Kidney capillary endothelial cell (primary cell): Measurements from ENCODE around the gene LRP1.
"Not testable (repeated sequence)": the region's sequence is repeated elsewhere in the genome, so short reads cannot be mapped to it uniquely, and the experiment has no call there.

Source experiments
- DNase-seq: peaks from one replicate; pipeline ENCODE4 v3.0.0-alpha.2; 2018; ENCODE audit warnings: low spot score

The LRP1 gene

GRCh38 chr12:57112492-57113294, 15.6 kb upstream of the LRP1 start:
- no peak for DNase-seq

DNA sequence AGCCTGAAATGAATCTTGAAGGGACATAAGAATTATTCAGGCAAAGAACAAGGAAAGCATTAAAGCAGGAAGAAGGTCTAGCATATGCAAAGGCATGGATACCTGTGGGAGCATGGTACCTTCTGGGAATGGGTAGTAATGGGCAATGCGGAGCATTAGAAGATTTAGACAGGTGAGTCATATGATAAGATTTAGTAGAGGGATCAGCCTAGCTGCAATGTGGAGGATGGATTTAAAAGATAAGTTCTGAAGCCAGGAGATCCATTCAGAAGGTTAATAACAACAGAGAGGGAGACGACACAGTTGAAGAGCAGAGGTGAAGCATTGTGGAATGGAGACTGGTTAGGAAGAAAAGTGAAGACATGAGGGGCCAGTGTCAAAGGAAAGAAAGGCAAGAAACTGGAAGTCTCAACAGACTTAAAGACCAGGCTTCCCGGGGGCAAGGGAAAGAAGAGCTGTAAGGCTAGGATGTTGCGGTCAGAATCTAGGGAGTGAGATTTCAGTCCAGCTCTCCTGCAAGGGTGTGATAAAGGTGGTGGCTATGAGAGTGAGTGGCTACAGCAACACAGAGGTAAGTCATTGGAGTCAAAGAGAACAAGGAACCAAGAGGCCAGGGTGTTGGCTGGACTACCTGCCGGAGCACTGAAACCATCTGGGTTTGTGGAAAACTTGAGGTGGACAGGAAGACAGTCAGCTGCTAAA, 11.6 kb upstream of the LRP1 start:
- no peak for DNase-seq

DNA sequence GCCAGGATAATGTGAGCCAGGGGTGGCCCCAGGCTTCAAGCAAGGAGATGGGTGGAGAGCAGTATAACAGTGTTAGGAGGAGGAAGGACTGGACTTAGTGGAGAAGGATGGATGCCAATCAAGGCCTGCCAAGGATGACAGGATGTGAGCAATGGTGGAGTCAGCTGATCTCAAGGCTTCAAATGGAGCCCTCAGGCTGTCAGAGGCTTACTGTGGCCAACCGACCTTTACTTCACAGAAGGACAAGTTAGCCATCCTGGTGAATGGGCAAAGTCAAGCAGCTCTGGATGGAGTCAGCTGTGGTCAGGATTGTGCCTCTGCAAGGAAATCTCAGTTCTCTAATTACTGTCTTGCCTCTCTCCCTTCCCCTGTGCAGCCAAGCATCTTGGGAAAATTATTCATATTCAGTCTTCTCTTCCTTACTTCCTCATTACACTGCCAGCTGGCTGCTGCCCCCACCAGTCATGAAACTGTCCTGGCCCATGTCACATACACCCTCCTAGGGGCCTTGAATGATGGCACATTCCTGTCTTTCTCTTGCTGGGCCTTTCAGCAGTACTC, 9.5 kb upstream of the LRP1 start:
- no peak for DNase-seq

DNA sequence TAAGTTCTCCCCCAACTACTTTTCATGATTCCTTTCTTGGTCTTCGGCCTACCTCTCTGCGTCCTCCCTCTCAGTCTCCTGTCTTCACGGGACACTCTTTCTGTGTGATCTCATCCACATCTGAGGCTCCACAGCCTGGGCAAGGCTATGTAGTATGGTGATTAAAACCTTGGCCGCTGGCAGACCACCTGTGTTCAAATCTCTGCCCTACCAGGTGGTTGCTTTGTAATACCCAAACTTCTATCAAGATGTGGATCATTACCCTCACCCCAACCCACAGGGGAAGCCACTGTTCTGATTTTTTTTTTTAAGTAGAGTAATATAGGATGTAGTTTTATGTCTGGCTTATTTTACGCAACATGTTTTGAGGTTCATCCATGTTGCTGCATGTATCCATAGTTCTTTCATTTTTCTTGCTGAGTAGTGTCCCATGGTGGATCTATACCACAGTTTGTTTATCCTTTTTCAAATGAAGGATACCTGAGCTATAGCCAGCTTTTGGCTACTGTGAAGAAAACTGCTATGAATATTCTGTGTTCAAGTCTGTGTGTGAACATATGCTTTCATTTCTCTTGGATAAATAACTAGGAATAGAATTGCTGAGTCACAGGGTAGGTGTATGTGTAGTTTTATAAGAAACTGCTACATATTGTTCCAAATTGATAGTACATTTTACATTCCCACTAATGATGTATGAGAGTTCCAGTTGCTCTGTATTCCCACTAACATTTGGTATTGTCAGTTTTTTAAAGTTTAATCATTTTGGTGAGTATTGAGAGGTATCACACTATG, 8.8 kb upstream of the LRP1 start:
- no peak for DNase-seq

GRCh38 chr12:57120718-57121117, 7.6 kb upstream of the LRP1 start:
- DNase-seq: not testable (repeated sequence)

DNA sequence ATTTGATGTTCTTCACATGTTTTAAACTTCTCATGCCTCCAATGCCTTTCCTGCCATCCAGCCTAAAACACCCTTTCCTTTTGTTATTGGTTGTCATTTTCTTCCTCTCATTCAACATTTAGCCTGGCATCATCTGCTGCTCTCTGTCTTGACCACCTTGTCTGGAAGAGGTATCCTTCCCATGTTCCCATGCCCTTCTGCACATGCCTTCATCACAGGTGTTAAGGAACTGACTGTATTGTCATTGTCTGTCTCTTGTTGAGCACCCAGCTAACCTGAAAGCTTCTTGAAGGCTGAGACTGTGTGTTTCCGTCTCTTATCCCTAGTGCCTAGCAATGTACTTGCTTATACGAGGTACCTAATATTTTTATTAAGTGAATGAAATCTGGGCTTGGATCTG, 4.5 kb upstream of the LRP1 start:
- no peak for DNase-seq

GRCh38 chr12:57124261-57124877, 3.9 kb upstream of the LRP1 start:
- DNase-seq: peak; percentile 70

- DNase-seq: no peak
These were observed 2.2 kb upstream of the LRP1 start for GRCh38 chr12:57126061-57126460.

GRCh38 chr12:57126561-57126960, 1.7 kb upstream of the LRP1 start:
- DNase-seq: no peak

GRCh38 chr12:57127101-57127725, 1.1 kb upstream of the LRP1 start:
- DNase-seq: no peak

DNA sequence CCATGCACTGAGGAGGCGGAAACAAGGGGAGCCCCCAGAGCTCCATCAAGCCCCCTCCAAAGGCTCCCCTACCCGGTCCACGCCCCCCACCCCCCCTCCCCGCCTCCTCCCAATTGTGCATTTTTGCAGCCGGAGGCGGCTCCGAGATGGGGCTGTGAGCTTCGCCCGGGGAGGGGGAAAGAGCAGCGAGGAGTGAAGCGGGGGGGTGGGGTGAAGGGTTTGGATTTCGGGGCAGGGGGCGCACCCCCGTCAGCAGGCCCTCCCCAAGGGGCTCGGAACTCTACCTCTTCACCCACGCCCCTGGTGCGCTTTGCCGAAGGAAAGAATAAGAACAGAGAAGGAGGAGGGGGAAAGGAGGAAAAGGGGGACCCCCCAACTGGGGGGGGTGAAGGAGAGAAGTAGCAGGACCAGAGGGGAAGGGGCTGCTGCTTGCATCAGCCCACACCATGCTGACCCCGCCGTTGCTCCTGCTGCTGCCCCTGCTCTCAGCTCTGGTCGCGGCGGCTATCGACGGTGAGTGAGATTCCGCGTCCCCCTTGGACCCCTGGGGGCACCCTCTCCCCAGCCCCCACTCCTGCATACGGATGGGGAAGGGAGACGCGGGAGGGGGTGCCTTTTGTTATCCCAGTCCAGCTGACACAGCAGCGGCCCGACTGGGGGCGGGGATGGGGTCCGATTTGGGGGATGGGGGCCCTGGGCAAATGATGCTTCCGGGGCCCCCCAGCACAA, 400 bp downstream of the LRP1 start:
- no peak for DNase-seq

DNA sequence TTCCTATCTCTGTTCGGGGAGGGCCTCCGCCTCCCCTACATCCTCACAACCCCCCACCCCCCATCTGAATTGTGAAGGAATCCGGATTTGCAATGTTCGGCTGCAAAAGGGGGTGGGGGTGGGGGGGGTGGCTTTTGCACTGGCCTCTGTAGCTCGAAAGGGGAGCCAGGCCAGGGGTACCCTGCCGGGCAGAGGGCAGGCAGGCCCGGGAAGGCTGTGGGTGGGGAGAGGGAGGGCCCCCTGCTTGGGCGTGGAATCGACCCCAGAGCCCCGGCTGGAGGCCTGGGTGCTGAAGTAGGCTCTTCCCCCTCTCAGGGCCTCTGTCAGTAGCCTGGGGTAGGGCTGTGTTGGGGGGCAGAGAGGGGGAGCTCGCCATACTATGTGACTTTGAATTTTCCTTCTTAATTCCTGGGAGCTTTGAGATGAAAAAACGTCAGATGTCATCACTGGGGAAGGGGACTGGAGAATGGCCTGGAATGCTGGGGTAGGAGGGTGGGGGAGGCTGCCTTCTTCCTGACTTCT, 1.1 kb downstream of the LRP1 start:
- no peak for DNase-seq

GRCh38 chr12:57129889-57130288, 1.6 kb downstream of the LRP1 start:
- no peak for DNase-seq

DNA sequence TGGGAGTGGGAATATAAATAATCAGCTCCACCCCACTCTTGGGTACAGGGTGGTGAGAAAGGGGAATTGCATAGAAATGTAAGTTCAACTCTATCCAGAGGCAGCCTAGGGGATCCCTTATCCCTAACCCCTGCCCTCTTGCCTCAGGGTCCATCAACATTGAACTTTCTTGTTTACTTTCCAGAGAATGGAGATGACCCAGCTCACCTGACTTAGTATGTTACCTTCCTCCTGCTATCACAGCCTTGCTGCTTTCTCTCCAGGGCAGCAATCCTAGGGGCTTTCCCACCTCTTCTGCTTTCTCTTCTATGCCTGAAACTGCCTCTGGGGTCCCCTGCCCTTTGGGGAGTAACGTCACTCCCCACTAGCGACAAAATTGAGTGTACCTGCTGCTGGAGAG, 2.7 kb downstream of the LRP1 start:
- DNase-seq: no peak

- peak; percentile 24 for DNase-seq
These were observed 3.8 kb downstream of the LRP1 start for GRCh38 chr12:57131896-57132744.

DNA sequence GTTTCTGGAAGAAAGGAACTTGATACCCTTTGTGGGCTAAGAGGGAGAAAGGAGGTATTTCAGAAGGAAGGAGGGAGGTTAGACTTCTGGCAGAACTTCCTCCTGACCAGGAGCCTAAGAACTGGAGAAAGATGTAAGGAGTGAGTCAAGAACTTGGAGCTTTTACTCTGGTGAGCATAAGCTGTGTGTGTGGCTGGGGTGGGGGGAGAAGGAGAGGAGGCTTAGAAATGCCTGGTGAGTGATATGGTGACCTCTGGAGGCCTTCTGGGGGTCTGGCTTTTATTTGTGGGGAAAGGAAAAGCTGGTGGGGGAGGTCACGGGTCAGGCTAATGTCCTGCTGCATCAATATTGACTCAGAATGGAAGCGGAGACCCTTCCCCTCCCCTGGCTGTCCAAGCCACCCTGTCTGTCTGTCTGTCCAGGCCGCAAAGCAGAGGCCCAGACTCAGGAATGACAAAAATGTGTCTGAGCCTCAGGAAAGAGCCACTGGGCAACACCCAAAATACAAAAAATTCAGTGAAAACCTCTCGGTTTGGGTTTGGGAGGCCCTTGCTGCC, 4.8 kb downstream of the LRP1 start:
- no peak for DNase-seq

- DNase-seq: no peak
These were observed 5.6 kb downstream of the LRP1 start for GRCh38 chr12:57133916-57134315.

DNA sequence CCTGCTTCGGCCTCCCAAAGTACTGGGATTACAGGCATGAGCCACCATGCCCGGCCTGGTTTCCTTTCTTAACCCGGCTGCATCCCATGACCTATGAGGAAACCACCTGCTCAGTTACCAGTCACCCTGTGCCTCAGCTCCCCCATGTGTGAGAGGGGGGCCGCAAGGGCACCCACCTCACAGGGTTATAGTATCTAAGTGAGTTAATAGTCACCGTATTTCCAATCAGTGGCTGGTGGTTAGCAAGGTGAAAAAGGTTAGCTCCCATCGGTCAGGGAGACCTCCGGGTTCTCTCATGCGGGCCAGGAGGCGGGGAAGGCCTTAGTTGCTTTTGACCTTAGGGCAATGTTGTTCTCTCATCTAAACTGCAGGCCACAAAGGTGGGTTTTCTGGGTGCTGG, 6.7 kb downstream of the LRP1 start:
- no peak for DNase-seq
